Uterus (tissue), 4 donors: ENCODE results near the gene CLDN3. TPM values are rescaled to one million over a fixed set of nuclear protein-coding genes. Genes with fewer than 3 reads are reported as not detected.
"Not testable (repeated sequence)": the region's sequence is repeated elsewhere in the genome, so short reads cannot be mapped to it uniquely, and the experiment has no call there.

Source experiments
- DNase-seq, 2 donors: peaks; one replicate each; pipeline ENCODE4 v3.0.0-alpha.2; 2019 to 2020
- H3K27ac ChIP-seq, 2 donors: fragments of 200-600 bp; sonication (generic); 1 replicate in 1 of 2; 2 replicates in 1 of 2; pipeline ENCODE4 v1.5.1; 2016 to 2018
- H3K27me3 ChIP-seq, 2 donors: fragments of 200-600 bp; sonication (generic); one replicate each; pipeline ENCODE4 v1.5.1; 2018 to 2019; ENCODE audit warnings: control low read depth in 1 of 2
- H3K36me3 ChIP-seq, 2 donors: fragments of 200-600 bp; sonication (generic); one replicate each; pipeline ENCODE4 v1.5.1; 2019; ENCODE audit warnings: control low read depth in 1 of 2
- H3K4me1 ChIP-seq, 2 donors: fragments of 200-600 bp; sonication (generic); one replicate each; pipeline ENCODE4 v1.5.1; 2018 to 2019; ENCODE audit warnings: control low read depth in 1 of 2
- H3K4me3 ChIP-seq, 2 donors: fragments of 200-600 bp; sonication (generic); 1 replicate in 1 of 2; 2 replicates in 1 of 2; pipeline ENCODE4 v1.5.1; 2018 to 2019; ENCODE audit warnings: mild to moderate bottlenecking in 1 of 2
- H3K9me3 ChIP-seq, 2 donors: fragments of 200-600 bp; sonication (generic); one replicate each; pipeline ENCODE4 v1.5.1; 2019; ENCODE audit warnings: control low read depth in 1 of 2
- POLR2A ChIP-seq, 2 donors: fragments of 450-650 bp; IDR thresholded peaks; one replicate each; pipeline ENCODE4 v1.6.1; 2016; ENCODE audit warnings: antibody characterized with exemption in 2 of 2, mild to moderate bottlenecking in 1 of 2, moderate library complexity in 1 of 2
- intact Hi-C: fragments of 100-400 bp; cut with DNase I; formaldehyde crosslinking; loops from one replicate; pipeline ENCODE4 v1.15.1; 2023; ENCODE audit warnings: low total_unique reads
- total RNA-seq, 4 donors: library from RNA; depleted of rRNA in 3 of 4; stranded (reverse); fragments of >200 nt in 3 of 4; gene quantifications; one replicate each; pipeline versions ENCODE4 v1.1.0 to v1.2.4, GENCODE V29; 2014 to 2023
- TF ChIP-seq, protein P1 (sequence below), 4 experiments: fragments of 200-600 bp in 2 of 4; fragments of 450-650 bp in 2 of 4; sonication (generic) in 2 of 4; IDR thresholded peaks; one replicate each; pipeline ENCODE4 v1.5.1; 2016 to 2019; ENCODE audit warnings: antibody characterized with exemption in 4 of 4, mild to moderate bottlenecking in 2 of 4, moderate library complexity in 1 of 4
- donor health status: DM: yes; HTN: yes; CAD: no.

CLDN3 gene
- total RNA-seq, 4 donors from 2014 or later: 0.51 to 15.1 (median 0.88) TPM; not detected in 1

DNA sequence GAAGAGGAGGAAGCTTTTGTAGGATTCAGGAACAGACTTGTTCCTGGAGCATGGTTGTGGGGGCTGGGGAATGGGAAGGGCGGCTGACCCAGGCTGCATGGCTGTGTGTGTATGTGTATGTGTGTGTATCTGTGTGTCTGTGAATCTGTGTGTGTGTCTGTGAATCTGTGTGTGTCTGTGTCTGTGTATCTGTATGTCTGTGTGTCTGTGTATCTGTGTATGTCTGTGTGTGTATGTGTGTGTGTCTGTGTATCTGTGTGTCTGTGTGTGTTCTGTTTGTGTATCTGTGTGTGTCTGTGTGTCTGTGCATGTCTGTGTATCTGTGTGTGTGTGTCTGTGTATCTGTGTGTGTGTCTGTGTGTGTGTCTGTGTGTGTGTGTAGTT, 44.0 kb downstream of the CLDN3 start:
- intact Hi-C loops: loop anchor here (2.0 kb wide), 1 partner anchor 119 kb away; no protein-coding TSS in a partner anchor
- Histone ChIP-seq H3K9me3 (no peaks in the 10 kb centered on the region), H3K36me3 (no peaks in the 10 kb centered on the region), H3K4me3 (no peak overlapping the region), H3K27me3 (no peaks in the 10 kb centered on the region), H3K4me1 (no peaks in the 10 kb centered on the region), H3K27ac (no peak overlapping the region)
- no peak for DNase-seq
- TF ChIP-seq POLR2A (IDR thresholded peaks at IDR 0.05): no peak
- TF ChIP-seq, protein P1, sequence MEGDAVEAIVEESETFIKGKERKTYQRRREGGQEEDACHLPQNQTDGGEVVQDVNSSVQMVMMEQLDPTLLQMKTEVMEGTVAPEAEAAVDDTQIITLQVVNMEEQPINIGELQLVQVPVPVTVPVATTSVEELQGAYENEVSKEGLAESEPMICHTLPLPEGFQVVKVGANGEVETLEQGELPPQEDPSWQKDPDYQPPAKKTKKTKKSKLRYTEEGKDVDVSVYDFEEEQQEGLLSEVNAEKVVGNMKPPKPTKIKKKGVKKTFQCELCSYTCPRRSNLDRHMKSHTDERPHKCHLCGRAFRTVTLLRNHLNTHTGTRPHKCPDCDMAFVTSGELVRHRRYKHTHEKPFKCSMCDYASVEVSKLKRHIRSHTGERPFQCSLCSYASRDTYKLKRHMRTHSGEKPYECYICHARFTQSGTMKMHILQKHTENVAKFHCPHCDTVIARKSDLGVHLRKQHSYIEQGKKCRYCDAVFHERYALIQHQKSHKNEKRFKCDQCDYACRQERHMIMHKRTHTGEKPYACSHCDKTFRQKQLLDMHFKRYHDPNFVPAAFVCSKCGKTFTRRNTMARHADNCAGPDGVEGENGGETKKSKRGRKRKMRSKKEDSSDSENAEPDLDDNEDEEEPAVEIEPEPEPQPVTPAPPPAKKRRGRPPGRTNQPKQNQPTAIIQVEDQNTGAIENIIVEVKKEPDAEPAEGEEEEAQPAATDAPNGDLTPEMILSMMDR (IDR thresholded peaks at IDR 0.05): no peak

DNA sequence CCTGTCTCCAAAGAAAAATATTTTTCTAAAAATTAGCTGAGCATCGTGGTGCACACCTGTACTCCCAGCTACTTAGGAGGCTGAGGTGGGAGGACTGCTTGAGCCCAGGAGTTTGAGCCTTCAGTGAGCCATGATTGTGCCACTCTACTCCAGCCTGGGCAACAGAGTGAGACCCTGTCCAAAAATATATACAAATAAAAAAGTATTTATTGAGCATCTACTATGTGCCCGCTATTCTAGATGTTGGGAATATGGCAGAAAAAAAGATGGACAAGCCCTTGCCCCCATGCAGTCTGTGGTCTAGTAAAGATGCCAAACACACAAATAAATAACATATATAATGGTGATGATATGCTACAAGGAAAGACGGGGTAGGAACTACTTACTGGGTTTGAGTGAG, 46.3 kb downstream of the CLDN3 start:
- peaks cover 0 to 2% of the 10 kb centered on the region in 2 donors for H3K4me1 ChIP-seq
- no peaks in the 10 kb centered on the region for H3K9me3 ChIP-seq
- no peak for DNase-seq
- intact Hi-C loops: no loop called here
- no peaks in the 10 kb centered on the region for H3K27me3 ChIP-seq
- H3K27ac ChIP-seq: no peak overlapping the region
- H3K36me3 ChIP-seq: no peaks in the 10 kb centered on the region
- TF ChIP-seq, protein P1 (IDR thresholded peaks at IDR 0.05): no peak
- TF ChIP-seq POLR2A (IDR thresholded peaks at IDR 0.05): no peak
- H3K4me3 ChIP-seq: no peak overlapping the region

DNA sequence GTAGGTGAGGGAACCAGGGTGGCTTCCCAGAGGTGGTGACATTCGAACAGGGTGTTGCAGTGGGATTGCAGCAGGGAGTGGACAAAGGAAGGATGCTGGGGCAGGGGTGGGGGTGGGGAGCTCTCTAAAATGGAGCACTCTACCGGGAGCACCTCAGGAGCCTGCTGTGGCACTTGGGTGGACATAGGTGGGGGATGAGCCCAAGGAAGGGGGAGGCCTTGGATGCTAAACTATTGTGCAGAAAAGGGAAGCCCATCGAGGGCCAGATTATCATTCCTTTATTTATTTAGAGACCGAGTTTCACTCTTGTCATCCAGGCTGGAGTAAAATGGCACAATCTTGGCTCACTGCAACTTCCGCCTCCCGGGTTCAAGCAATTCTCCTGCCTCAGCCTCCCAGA, 47.3 kb downstream of the CLDN3 start:
- DNase-seq: no peak
- Histone ChIP-seq H3K27me3 (no peaks in the 10 kb centered on the region), H3K4me3 (no peak overlapping the region), H3K36me3 (no peaks in the 10 kb centered on the region), H3K4me1 (peaks cover 0 to 12% of the 10 kb centered on the region in 2 donors), H3K27ac (no peak overlapping the region), H3K9me3 (no peaks in the 10 kb centered on the region)
- no peak for TF ChIP-seq POLR2A (IDR thresholded peaks at IDR 0.05)
- TF ChIP-seq, protein P1 (IDR thresholded peaks at IDR 0.05): no peak
- intact Hi-C loops: no loop called here

DNA sequence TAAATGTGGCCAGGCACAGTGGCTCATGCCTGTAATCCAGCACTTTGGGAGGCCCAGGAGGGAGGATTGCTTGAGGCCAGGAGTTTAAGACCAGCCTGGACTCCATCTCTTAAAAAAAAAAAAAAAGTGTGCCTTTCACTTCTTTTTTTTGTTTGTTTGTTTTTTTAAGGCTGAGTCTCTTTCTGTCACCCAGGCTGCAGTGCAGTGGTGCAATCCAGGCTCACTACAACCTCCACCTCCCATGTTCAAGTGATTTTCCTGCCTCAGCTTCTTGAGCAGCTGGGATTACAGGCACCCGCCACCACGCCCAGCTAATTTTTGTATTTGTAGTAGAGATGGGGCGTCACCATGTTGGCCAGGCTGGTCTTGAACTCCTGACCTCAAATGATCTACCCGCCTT, 47.9 kb downstream of the CLDN3 start:
- H3K36me3 ChIP-seq, intact Hi-C loops, H3K9me3 ChIP-seq, H3K27me3 ChIP-seq, H3K4me3 ChIP-seq, H3K27ac ChIP-seq, DNase-seq: not testable (repeated sequence)
- peaks cover 0 to 12% of the 10 kb centered on the region in 2 donors for H3K4me1 ChIP-seq

DNA sequence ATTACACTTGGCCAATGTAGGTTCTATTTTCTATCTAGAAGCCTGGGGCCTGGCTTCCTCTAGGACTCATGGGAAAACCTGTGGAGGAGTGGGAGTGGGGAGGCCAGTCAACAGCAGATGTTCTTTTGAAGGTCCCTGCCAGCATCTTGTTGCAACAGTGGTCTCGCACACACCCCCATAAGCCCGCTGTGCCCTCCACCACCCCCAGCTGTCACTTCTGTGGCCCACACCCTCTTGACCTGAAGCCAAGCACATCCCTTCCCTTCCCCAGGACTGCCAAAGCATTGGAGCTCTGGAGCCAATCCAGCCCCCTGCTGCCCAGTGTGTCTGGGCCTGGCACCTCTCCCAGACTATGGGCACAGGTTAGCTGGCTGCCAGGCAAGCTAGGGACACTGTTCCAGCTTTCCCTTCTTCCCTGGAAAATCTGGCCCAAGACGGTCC, 48.7 kb downstream of the CLDN3 start:
- intact Hi-C loops: no loop called here
- no peak overlapping the region for H3K27ac ChIP-seq
- no peaks in the 10 kb centered on the region for H3K27me3 ChIP-seq
- no peaks in the 10 kb centered on the region for H3K36me3 ChIP-seq
- TF ChIP-seq, protein P1 (IDR thresholded peaks at IDR 0.05): no peak
- no peak for TF ChIP-seq POLR2A (IDR thresholded peaks at IDR 0.05)
- DNase-seq: no peak
- H3K4me1 ChIP-seq: peaks cover 0 to 12% of the 10 kb centered on the region in 2 donors
- no peaks in the 10 kb centered on the region for H3K9me3 ChIP-seq
- no peak overlapping the region for H3K4me3 ChIP-seq

DNA sequence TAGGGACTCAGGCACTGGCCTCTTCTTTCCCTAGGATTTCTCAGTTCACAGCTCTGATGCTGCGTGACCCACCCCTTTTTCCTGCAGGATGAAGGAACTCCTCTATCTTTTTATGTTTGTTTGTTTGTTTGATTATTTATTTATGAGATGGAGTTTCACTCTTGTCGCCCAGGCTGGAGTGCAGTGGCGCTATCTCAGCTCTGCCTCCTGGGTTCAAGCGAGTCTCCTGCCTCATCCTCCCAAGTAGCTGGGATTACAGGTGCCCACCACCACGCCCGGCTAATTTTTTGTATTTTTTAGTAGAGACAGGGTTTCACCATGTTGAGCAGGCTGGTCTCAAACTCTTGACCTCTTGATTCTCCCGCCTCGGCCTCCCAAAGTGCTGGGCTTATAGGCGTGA, 49.6 kb downstream of the CLDN3 start:
- H3K36me3 ChIP-seq, H3K4me3 ChIP-seq, H3K9me3 ChIP-seq, intact Hi-C loops, H3K27ac ChIP-seq, H3K27me3 ChIP-seq, DNase-seq: not testable (repeated sequence)
- peaks cover 0 to 12% of the 10 kb centered on the region in 2 donors for H3K4me1 ChIP-seq
